ENCODE results near the gene IP6K2. TPM values are rescaled to one million over a fixed set of nuclear protein-coding genes. Genes with fewer than 3 reads are reported as not detected.

Gene IP6K2
- total and polyA plus RNA-seq, 2 of the 13 experiments (the other 11 are each of a cell fraction or from before 2014, with no cell fraction given), result 85.5 to 112 TPM

GRCh38 chr3:48663489-48664312 is 53.3 kb downstream of the IP6K2 start (continued):
- TF ChIP-seq, protein P1, sequence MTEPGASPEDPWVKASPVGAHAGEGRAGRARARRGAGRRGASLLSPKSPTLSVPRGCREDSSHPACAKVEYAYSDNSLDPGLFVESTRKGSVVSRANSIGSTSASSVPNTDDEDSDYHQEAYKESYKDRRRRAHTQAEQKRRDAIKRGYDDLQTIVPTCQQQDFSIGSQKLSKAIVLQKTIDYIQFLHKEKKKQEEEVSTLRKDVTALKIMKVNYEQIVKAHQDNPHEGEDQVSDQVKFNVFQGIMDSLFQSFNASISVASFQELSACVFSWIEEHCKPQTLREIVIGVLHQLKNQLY (CRISPR knock-in tag; IDR thresholded peaks at IDR 0.05), result no peak
- TF ChIP-seq, protein P2, sequence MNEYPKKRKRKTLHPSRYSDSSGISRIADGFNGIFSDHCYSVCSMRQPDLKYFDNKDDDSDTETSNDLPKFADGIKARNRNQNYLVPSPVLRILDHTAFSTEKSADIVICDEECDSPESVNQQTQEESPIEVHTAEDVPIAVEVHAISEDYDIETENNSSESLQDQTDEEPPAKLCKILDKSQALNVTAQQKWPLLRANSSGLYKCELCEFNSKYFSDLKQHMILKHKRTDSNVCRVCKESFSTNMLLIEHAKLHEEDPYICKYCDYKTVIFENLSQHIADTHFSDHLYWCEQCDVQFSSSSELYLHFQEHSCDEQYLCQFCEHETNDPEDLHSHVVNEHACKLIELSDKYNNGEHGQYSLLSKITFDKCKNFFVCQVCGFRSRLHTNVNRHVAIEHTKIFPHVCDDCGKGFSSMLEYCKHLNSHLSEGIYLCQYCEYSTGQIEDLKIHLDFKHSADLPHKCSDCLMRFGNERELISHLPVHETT (CRISPR knock-in tag; conservative IDR thresholded peaks at IDR 0.05), result peak; percentile 88
- TF ChIP-seq HOXD1 (CRISPR knock-in tag; IDR thresholded peaks at IDR 0.05), result peak; percentile 24; the same call in 1 of the 2 replicates
- TF ChIP-seq, protein P3, sequence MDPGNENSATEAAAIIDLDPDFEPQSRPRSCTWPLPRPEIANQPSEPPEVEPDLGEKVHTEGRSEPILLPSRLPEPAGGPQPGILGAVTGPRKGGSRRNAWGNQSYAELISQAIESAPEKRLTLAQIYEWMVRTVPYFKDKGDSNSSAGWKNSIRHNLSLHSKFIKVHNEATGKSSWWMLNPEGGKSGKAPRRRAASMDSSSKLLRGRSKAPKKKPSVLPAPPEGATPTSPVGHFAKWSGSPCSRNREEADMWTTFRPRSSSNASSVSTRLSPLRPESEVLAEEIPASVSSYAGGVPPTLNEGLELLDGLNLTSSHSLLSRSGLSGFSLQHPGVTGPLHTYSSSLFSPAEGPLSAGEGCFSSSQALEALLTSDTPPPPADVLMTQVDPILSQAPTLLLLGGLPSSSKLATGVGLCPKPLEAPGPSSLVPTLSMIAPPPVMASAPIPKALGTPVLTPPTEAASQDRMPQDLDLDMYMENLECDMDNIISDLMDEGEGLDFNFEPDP (CRISPR knock-in tag; conservative IDR thresholded peaks at IDR 0.05), result 0 out of 2 replicates have a peak, but pooled peaks have one; percentile 2
- TF ChIP-seq ZNF17 (CRISPR knock-in tag; IDR thresholded peaks at IDR 0.05), result no peak
- TF ChIP-seq ZFP41 (CRISPR knock-in tag; IDR thresholded peaks at IDR 0.05; ENCODE audit: borderline replicate concordance), result no peak
- TF ChIP-seq ATF7-NPFF (CRISPR knock-in tag; IDR thresholded peaks at IDR 0.05; ENCODE audit: low read depth), result peak; percentile 94
- TF ChIP-seq XBP1 (CRISPR knock-in tag; IDR thresholded peaks at IDR 0.05), result 0 out of 2 replicates have a peak, but pooled peaks have one; percentile 37
- TF ChIP-seq PHF21A (CRISPR knock-in tag; IDR thresholded peaks at IDR 0.05), result peak; percentile 81
- TF ChIP-seq, protein P4, sequence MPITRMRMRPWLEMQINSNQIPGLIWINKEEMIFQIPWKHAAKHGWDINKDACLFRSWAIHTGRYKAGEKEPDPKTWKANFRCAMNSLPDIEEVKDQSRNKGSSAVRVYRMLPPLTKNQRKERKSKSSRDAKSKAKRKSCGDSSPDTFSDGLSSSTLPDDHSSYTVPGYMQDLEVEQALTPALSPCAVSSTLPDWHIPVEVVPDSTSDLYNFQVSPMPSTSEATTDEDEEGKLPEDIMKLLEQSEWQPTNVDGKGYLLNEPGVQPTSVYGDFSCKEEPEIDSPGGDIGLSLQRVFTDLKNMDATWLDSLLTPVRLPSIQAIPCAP (CRISPR knock-in tag; IDR thresholded peaks at IDR 0.05; ENCODE audit: low read depth), result no peak
- TF ChIP-seq ZNF138 (CRISPR knock-in tag; IDR thresholded peaks at IDR 0.05; ENCODE audit: low read depth), result 0 out of 2 replicates have a peak, but pooled peaks have one; percentile 52
- 0 out of 2 replicates have a peak, but pooled peaks have one; percentile 22 for TF ChIP-seq ZBTB14 (CRISPR knock-in tag; IDR thresholded peaks at IDR 0.05)
- TF ChIP-seq, protein P5, sequence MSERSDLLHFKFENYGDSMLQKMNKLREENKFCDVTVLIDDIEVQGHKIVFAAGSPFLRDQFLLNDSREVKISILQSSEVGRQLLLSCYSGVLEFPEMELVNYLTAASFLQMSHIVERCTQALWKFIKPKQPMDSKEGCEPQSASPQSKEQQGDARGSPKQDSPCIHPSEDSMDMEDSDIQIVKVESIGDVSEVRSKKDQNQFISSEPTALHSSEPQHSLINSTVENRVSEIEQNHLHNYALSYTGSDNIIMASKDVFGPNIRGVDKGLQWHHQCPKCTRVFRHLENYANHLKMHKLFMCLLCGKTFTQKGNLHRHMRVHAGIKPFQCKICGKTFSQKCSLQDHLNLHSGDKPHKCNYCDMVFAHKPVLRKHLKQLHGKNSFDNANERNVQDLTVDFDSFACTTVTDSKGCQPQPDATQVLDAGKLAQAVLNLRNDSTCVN (CRISPR knock-in tag; IDR thresholded peaks at IDR 0.05; ENCODE audit: borderline replicate concordance), result 0 out of 2 replicates have a peak, but pooled peaks have one; percentile 7
- TF ChIP-seq, protein P6, sequence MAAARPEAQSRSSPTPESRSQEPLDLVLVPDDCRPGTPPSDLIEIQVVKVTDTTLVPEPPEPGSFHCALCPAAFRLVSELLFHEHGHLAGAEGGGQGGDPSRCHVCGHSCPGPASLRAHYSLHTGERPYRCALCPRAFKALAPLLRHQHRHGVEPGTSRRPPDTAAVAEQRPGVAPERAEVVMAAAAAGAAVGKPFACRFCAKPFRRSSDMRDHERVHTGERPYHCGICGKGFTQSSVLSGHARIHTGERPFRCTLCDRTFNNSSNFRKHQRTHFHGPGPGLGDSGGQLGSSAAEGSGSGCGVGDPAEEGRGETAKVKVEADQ (CRISPR knock-in tag; IDR thresholded peaks at IDR 0.05; ENCODE audit: borderline replicate concordance), result 0 out of 2 replicates have a peak, but pooled peaks have one; percentile 77
- peak; percentile 91 for TF ChIP-seq SAP130 (CRISPR knock-in tag; IDR thresholded peaks at IDR 0.05; ENCODE audit: low read depth)
- peak; percentile 68; the same call in 1 of the 2 replicates for TF ChIP-seq MAZ (IDR thresholded peaks at IDR 0.05; ENCODE audit: borderline replicate concordance, low read depth, low read length)
- TF ChIP-seq MAZ (CRISPR knock-in tag; IDR thresholded peaks at IDR 0.05; ENCODE audit: low read depth), result peak; percentile 80
- TF ChIP-seq MYPOP (CRISPR knock-in tag; IDR thresholded peaks at IDR 0.05), result peak; percentile 58; the same call in 1 of the 2 replicates
- 0 out of 2 replicates have a peak, but pooled peaks have one; percentile 12 for TF ChIP-seq GATA4 (IDR thresholded peaks at IDR 0.05; ENCODE audit: borderline replicate concordance, low read depth)

Data from HepG2 (cell line).